Central memory CD4-positive, alpha-beta T cell (primary cell): ENCODE measurements around the gene ROR1.
"Not testable (repeated sequence)": the region's sequence is repeated elsewhere in the genome, so short reads cannot be mapped to it uniquely, and the experiment has no call there.

ENCODE experiments used
- DNase-seq: peaks from one replicate; pipeline ENCODE4 v3.0.0; 2022

The ROR1 gene

DNA sequence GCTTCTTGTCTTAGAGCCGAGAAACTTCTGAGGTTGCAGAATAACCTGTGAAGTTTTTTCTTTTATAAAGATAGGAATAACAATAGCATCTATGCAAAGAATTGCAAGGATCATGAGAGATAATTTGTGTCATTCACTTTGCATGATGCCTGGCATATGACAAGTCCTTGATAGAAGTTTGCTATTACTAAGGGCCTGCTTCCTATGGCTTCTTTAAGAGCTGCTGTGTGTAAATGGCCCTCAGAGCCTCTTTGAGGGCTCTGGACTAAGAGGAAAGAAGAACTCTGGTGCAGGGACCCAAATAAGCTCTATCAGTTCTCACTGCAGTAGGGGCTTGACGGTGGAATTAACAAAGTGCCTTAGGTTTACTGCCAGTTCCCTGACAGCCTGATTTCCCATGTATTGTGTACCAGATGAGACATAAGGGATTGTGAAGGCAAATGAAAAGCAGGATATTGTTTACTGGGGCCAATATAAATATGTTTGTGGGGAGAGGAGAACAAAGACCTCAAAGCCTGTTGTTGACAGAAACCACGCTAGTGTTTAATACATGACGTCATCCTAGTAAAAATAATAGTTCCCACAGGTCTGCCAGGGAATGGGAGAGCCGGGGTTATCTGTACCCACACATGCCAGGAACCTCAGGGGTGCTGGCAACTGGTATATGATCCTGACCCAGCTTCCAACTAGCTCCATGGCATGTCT, 298.4 kb downstream of the ROR1 start:
- DNase-seq = no peak

DNA sequence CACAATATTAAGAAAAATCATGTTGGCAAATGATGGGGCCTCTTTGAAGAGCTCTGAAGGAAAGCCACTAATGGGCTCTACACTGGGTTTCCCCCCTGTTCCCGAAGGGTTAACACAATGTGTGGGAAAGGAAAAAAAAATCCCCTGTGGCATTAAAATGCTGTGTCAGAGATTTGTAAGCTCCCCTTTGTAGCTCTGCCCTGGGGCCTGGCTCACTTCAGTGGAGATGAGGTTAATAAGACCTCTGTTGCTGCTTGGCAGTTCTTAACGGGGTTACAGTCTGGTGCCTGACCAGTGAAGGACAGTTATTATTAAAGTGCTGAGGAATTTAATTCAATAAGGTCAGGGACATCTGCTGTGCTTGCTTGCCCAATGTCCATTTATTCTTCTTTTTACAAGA, 299.9 kb downstream of the ROR1 start:
- DNase-seq = no peak

DNA sequence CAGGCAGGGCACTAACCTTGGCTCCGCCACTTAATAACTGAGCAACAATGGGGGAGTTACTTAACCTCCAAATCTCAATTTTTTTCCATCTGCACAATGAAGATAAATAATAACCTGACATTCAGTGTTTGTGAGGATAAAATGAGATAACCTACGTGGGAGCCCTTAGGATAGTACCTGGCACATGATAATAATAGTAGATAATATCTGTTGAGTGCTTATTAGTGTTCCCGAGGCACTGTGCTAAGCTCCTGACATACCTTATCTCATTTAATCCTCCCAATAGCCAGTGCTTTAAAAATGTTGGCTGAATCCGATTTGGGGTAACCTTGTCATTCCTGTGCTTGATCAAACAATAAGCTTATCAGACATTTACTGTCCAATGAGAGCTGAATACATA, 300.9 kb downstream of the ROR1 start:
- DNase-seq = no peak

DNA sequence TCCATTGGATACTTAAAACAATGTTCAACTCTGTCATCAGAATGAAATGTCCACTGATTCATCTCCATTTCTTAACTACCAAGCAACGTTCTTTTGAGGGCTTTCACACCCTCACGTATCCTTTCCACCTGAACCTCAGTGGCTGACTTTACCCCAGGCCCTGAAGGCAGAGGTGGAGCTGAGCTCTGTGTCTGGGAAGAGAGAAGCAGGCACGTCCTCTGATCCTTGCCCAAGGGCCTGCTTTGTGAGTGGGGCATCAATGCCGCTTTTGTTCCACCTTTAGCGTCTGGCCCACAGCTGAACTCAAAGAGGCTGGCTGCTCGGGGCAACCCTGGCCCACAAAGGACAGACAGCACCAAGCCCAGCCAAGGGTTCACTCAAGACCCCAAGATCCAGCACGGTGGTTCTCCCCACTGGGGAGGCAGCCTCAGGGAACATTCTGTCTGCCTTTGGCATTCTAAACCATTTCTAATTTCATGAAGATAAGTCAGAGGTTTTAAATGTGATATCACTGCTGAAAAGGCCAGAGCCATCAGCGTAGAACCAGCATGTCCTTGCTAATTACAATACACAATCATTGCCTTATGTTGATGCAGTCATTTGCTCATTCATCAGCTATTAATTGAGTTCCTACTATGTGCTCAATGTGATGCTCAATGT, 303.6 kb downstream of the ROR1 start:
- no peak for DNase-seq

DNA sequence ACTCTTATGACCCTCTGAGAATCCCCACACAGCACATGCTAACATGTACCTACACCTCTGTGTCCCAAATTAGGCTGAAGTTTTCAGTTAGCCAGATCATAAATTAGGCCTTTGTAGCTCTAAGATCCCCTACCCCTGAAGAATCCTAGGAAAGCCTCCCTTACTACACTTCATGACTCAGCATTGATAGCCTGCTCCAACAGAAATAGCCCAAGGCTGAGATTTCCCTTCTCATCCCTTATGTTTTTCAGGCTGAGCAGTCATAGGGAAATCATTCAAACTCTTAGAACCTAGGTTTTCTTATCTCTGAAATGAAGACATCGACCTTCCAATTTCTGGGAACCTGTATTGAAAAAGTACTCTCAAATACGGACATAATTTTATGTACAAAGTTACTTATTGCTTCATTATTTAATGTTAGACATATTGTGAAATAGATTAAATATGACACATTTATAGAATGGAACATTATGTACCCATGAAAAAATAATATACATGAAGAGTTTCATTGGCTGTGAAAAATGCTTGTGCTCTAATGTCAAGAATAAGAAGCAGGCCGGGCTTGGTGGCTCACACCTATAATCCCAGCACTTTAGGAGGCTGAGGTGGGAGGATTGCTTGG, 307.2 kb downstream of the ROR1 start:
- no peak for DNase-seq

DNA sequence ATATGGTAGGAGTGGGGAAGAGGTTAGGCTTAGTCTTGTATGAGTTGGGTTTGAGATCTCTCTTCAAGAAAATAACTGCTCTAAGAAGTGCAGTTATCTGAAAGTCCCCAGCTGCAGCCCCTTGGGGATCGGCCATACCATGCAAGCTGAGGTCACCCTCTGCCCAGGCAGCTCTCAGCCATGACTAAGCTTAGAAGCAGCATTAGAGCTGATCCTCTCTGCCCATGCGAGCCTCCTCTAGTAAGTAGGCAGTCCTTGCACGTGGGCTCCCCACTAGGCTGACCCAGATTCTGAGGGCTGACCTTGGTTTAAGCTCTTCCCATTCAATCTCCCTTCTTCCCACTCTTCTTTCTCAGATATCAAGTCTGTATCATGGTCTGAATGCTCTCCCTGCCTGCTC, 308.6 kb downstream of the ROR1 start:
- DNase-seq = no peak

DNA sequence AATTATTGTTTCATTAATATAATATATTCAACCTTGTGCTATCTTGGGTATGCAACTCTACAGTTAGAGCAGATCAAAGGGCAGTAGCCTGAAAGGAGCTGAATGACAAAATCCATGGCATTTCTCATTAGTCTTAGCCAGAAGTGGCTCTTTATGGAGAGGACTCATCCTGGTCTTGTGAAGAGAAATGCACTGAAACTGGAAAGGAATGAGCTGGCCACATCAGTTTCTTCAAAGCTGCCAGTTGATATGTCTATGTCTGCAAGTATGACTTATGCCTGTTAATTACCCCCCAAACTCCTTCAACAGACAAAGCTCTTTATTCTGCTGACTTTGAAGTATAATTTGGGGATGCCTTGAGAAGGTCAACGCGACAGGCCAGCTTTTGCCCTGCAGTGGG, 310.6 kb downstream of the ROR1 start:
- DNase-seq = no peak

DNA sequence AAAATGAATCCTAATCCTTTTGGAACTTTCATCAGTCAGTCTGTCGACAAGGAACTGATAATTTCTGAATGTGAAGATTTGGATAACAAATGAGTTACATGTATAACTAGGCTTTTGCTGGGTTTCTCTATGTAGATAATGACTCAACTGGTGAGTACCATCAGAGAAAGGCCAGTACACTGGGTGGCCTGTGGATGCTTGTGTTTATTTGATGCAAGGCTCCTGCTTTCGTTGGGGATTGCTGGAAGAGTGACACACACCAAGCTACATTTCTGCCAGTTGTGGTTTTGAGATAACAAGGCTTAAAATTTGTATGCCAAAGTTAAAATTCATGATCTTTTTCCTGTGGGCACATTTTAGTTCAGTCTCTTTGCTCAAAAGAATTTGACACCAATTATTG, 314.0 kb downstream of the ROR1 start:
- DNase-seq = no peak

DNA sequence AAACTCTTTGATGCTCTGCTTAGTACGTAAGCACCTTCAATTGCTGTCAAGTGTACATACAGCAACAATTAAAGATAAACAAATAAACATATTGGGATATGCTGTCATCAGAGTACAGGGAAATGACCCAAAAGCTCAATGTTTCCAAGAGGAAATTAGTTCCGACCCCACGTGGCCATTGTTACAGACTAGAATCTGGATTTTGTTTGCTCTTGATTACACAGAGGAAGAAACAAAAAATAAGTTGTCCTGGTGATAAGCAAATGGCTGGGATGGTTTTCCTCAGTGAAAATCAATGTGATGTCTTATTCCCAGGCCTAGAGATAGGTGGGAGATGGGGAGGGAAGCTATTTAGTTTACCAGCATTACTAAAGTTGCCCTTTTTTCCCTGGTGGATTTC, 316.6 kb downstream of the ROR1 start:
- DNase-seq = no peak

DNA sequence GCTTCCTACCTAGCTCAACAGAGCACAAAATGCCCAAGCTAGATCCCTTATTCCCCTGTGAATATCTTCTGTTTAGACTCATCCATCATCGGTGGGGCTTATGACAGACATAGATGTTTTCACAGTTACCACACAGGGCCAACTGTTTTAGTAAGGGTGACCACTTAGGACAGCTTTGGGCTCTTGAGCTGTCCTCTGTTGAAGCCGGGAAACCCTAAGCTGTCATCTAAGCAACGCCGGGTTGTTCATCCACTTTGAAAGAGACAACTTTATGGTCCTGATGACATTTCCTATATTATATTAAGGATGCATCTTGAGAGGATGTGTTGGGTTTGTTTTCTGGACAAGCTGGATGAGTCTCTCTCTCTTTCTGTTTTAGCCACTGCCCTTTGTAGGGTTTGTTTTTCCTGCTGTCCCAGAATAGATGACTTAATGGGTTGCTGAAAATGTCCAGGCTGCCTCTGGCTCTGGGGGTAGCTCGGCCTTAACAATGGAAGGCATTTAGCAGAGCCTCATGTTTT, 319.1 kb downstream of the ROR1 start:
- DNase-seq = no peak

DNA sequence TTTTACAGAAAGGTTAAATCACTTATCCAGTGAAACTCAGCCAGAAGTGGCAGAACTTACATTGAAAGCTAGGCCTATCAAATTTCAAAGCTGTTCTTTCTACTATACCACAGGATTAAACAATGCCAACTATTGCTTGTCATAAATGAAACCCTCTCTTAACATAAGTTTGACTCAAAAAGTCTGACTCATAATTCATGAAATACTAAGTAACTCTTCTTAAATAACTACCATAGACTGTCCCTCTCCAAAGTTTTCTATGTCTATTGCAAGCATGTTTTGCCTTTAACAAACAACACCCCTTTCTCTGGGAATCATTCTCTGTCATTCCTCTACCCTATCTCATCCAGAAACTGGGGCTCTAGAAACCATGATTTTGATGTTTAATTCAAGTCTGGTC, 320.1 kb downstream of the ROR1 start:
- no peak for DNase-seq

DNA sequence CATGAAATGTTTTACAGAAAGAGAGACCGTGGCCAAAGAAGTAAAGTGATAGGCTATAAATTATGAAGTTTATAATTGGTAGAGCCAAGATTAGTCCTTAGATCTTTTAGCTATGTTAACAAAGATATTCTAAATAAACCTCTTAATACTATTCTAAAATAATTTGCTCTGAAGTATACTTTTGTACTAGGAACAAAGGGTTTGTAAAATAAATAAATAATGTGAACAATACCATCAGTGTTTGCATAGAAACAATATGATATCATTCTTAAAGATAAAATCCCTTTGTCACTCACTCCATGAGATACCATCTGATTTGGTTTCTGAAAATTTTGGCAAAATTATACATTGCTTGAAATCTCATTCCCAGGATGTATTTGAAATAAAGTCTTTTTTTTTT, 322.0 kb downstream of the ROR1 start:
- no peak for DNase-seq

DNA sequence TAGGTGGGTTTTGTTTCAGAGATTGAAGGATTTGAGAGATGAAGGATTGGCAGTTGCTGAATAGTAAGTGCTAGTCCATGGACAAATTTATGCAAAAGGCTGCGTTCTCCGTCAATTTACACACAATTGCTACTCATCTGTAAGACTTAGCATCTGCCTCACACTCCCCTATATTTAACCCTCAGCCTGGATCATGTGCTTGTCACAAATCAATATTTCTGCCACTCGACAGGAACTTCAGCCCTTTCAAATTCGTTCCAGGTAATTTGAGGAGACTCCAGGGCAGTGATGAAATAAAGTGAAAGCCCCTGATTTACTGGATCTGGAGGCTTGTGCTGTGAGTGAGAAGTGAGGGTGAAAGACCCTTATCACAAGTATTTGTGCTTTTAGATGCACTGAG, 324.0 kb downstream of the ROR1 start:
- no peak for DNase-seq

DNA sequence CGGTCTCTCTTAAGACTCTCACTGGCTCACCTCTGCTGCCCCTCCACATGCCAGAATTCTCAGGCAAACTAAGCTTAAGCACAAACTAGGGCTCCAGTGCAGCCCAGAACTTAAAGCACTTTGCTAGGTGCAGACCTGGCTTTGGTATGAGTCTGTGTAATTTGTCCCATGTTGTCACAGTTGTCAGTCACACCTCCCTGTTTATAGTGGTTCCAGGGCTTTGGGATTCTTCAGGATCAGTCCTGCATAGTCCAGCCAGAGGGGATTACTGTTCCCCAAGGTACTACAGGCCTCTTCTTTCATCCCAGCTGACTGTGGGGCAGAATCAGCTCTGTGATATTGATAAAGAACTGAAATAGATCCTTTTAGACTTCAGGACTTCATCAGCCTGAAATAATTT, 324.6 kb downstream of the ROR1 start:
- no peak for DNase-seq

DNA sequence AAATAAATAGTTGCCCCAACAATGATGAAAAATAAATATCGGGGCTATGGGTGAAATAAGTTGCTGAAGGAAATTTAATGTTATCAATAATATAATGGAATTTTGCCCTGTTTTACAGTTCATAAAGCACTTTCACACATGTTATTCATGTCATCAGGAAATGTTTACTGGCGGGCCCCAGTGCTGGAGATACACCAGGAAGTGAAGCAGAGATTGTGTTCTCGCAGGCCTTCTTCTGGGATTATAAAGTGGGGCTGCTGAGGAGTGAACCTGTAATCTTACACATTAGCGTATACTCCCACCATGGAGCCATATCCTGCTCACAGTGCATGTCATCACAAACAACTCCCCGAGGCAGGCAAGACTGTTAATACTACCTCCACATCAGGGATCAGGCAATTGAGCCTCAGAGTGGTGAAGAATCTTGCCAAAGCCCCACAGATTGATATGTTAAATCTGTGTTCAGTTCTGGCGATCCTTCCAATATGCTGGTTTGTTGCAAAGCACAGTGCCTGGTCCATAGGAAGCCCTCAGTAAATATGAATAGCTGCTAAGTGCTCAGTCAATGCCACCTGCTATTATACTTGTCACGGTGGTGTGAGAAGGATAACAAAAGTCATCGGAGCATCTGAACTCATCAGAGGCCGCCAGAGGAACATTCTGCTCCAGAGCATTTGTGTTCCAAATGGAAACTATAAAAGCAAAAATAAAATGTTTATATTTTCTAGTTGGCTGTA, 325.2 kb downstream of the ROR1 start:
- no peak for DNase-seq

DNA sequence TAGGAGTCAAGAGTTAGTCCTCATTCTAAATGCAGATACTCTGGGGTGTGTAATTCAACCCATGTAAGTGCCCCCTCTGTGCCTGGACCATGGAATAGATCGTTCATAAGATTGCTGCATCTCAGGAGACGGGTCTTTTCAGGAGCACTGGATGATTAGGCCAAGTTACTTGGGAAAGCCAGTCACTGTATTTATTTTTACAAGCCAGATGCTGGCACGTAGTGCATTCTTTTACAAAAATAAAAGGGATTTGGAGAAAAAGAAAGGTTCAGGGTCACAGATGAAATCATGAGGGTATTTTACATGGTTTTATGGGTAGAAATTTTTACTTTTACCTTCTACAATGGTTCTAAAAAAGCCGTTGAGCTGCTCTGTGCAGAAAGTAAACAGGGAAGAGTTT, 327.0 kb downstream of the ROR1 start:
- DNase-seq = no peak

DNA sequence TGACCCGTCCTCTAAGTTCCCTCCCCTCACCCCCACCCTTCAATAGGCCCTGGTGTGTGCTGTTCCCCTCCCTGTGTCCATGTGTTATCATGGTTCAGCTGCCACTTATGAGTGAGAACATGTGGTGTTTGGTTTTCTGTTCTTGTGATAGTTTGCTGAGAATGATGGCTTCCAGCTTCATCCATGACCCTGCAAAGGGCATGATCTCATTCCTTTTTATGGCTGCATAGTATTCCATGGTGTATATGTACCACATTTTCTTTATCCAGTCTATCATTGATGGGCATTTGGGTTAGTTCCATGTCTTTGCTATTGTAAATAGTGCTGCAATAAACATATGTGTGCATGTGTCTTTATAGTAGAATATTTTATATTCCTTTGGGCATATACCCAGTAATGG, 330.8 kb downstream of the ROR1 start:
- not testable (repeated sequence) for DNase-seq

DNA sequence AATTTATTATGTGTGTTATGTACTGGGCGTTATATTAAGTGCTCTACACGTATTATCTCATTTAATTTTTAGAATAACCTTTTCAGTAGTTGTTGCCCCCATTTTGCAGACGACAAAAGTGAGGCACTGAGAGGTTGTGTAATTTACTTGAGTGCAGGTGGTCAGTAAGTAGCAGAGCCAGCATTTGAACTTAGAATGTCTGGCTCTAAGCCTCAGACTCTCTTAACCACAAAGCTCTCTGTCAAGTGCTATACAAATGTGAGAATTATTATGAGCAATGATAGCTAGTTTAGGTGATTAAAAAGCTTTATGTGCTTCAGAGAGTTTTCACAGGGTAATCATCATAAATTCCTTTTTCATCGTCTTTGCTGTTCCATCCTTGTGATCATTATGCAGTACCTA, 333.3 kb downstream of the ROR1 start:
- DNase-seq = no peak

DNA sequence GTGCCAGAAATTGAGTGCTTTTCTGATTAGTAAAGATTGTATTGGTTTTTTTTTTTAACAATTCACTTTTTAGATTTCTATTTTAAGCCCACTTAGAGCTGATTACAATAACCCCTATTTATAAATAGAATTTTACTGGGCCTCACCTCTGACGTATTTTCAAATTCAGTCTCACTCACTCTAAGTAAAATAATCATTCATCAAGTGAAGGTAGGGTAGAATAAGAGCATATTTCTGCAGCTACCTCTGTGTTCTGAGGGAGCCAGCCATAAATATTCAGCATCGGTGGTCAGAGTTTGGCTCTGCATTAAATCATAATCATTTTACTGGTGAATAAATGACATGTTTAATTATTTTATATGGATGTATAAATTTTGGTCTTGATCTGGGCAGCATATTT, 333.8 kb downstream of the ROR1 start:
- DNase-seq = no peak

DNA sequence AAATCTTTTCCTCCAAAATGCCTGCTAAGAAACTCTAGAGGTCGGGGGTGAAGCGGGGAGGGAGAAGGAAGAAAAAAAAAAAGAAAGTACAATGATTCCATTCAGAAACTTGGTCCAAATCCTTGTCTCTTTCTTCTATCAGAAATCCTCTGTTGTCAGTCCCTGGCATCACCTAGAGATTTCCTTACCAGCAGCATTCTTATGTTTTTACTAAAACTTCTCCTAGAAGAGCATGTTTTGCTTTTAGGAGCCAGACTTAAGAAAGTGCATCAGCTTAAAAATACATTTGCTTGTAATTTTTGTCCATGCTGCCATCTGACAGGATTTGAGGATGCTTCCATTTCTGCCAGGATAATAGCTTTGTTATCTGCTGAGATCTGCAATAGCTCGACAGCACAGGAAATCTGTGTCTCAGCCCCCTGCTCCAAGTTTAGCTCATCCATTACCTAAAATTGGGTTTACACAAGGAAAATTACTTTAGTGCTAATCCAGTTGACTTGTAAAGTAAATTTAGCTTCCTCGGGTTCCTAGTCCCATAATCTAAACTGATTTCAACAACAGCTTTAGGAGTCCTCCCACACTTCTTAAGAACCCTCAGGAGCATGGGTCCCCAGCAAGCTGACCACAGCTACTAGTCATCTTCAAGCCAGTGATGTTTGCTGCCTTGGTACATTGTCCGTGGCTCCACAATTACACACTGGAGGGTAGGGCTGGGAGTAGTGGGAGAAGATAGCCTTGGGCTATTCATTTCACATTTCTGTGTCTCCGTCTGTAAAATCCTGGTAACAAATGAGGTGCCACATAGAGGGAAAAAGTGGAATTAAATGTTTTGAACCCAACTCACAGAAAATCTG, 337.3 kb downstream of the ROR1 start:
- no peak for DNase-seq

DNA sequence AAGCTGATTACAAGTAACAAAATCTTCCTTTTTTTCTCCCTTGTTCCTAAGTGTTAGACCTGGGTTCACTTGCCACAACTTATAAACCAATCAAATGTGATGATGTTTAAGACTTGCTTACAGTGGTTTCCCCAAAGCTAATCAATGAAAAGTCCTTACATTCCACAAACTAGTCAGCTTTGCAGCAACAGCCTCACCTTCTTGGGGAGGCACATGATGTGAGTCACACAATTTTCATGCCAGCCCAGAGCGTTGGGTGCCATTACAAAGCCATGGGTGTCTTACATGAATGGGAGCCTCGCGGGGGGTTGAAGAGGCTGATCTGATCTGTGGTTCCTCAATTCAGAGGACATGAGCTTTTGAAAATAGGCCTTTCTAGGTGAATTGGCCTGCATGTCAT, 338.0 kb downstream of the ROR1 start:
- no peak for DNase-seq

DNA sequence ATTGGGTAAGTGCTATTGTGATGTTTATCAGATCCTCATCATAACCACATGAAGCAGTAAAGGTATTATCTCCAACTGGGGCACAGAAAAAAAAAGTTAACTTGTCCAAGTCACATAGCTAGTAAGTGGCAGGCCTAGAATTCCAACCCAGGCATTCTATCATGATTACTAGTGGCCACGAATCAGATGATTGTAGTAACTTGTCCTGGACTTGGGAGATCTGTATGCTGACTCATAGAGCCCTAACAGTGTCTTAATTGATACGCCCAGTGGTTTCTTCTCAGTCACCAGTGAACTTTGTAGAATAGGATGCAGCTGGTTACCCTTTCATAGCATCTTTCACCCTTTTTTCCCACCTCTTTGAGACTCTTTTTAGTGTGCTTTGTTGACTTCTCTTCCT, 338.5 kb downstream of the ROR1 start:
- no peak for DNase-seq
